Fibroblast of skin of right biceps (primary cell): ENCODE measurements around the gene HACL1.
A peak's percentile ranks its signal among the peaks of the same experiment; 100 is the strongest.

ENCODE experiments used
- DNase-seq: peaks from one replicate; pipeline ENCODE4 v3.0.0-alpha.2; 2013

HACL1 gene

GRCh38 chr3:15601399-15602145 is at the start of gene HACL1, which contains the start of gene BTD:
TSS of gene HACL1 (minus strand) at chr3:15601569. CDS start at chr3:15601463, 106 bp downstream.
TSS of gene BTD (plus strand) at chr3:15601745. CDS start at chr3:15635440, 33,695 bp downstream.
- DNase-seq: peak; percentile 100

DNA sequence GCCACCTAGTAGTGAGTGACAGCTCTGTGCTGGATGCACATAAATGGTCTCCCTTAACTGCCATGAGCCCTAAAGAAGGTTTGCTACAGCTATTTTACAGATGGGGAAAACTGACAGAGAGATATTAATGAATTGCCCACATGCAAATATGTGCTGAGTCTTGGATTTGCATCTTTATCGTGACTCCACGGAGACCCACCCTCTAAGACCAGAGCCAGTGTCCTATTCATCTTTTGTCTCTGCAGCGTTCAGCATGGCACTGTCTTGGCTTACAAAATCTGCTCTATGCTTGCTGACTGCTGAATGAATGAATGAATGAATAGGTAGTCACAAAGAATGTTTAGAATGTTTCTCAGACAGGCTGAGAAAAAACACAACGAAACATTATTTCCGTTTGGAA is 48.5 kb upstream of the HACL1 start:
- DNase-seq: no peak

- DNase-seq: no peak
These were observed 48.0 kb upstream of the HACL1 start for GRCh38 chr3:15649341-15649740.

GRCh38 chr3:15647611-15648167 is 46.3 kb upstream of the HACL1 start:
- peak; percentile 98 for DNase-seq

DNA sequence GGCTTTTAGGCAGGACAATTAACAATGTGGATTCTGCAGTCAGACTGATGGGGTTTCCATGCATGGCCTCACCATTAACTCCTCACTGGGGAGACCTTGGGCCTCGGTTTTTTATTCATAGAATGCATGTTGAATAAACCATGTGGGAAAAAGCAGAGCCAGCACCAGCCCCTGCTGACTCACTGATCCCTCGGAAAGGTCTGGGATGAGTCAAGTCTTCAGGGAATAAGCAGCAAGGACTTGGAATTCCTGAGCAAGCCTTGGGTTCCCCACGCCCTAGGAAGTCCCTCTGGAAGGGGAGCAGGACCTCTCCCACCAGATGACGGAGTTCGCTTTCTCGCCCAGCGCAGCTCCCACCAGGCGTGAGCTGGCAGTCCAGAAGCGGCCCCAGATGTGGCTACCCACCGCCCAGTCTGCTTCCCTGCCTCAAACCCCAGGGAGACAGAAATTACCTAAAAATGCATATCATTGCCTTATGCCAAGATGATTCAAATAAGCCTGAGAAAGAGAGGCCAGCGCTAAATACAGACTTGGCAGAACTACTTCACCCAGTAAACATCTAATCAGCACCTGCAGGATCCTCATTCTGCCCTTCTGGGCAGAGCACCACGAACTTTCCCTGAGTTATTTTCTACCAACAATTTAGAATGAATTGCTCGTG is 45.6 kb upstream of the HACL1 start:
- DNase-seq: peak; percentile 100

DNA sequence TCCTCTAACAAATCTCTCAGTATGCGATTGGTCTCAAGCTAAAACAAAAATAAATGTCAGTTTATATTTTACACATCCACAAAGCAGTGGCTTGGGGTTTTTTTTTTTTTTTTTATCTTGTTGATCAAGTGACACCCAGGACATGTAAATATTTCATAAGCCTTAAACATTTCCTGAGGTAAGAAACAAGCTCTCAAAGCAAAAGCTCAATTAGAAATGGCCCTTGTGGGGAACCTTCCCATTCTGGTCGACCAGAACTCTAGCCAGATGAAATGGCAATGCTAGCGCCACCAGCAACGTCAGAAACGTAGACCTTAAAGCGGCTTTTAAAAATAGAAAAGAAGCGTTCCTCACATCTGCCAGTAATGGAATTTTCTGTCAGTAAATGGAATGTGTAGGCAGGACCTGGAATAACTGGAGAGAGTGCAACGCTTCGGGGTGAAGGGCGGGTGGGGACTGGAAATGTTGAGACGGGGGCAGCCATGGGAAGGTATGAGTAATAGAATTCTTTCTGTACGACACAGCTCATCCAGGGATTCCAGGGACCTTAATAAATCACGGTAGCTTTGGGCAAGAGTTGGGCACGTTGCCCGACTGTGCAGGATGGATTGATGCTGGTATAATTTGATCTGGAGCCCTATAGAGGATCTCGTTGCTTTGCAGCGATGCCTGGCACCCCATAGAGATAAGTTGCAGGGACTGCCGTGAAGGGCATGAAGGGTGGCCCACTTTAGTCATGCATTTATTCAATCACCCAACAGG is 44.6 kb upstream of the HACL1 start:
- DNase-seq: peak; percentile 98

DNA sequence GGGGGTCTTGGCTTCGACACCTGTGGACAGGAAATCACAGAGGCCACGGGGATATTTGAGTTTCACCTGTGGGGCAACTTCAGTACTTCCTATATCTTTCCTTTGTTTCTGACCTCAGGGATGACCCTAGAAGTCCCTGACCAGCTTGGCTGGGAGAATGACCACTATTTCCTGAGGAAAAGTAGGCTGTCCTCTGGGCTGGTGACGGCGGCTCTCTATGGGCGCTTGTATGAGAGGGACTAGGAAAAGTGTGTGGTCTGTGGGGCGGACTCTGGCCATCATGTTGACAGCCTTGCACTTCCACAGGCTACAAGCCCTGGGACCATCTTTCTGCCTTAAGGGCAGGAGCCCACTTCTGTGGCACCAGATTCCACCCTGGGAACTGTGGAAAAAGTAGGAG is 43.9 kb upstream of the HACL1 start:
- no peak for DNase-seq

- DNase-seq: peak; percentile 71
These were observed 37.5 kb upstream of the HACL1 start for GRCh38 chr3:15638891-15639262.

DNA sequence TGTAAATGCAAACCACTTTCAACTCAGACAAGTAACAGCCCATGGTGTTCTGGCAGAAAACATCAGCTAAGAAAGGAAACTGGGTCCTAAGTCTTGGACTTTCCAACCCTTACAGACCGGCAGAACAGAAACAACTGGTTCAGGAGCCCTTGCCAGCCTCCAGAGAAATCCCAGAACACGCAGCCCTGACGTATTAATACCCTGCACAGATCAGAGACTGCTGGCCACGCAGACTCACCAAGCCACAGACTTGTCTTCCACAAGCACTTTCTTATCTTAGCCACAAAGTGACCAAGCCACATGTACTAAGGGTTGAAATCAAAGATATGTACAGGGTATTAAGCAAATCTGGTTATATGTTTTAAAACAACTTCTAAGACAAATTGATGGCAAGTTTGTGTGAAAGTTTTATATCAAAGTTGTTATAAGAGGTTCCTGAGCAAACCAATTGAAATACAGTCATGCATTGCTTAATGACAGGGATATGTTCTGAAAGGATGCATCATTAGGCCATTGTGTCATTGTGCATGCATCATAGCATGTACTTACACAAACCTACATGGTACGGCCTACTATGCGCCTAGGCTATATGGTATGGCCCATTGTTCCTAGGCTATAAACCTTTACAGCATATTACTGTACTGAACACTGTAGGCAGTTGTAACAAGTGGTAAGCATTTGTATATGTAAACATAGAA is 37.0 kb upstream of the HACL1 start:
- DNase-seq: peak; percentile 49

DNA sequence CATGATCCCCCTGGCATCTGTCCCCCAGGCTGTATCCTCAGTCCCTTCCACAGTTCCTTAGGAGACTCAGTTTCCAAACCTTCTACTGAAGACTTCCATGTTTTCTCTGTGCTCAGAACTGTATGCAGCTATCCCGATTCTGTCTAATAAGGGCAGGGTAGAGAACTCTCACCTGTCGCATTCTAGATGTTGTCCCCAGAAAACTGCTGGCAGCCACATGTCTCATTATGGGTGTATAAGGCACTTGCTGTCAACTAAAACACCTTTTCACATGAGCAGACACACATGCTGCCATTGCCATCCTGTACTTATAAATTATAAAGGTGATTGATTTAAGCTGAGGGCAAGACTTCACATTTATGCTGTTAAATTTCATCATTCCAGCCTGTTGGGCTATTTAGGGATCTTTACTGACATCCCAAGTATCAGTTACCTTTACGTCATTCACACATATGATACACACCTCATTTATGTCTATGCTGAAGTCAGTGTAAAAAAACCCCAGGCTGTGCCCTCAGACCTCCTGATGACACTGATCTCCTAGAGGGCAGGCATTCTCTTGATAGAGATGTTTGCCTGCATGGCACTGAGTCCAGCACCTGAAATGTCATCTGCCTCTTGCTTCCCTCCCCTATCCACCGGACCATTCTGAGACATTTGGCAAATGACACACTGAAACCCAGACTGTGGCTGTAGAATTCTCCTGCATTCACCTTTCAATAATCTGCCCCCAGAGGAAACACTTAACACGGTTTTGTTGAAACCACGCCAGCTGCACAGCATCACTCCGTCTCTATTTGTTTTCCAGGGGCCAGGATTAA is 36.0 kb upstream of the HACL1 start:
- peak; percentile 35 for DNase-seq

GRCh38 chr3:15636028-15636709 is 34.8 kb upstream of the HACL1 start:
- peak; percentile 94 for DNase-seq

DNA sequence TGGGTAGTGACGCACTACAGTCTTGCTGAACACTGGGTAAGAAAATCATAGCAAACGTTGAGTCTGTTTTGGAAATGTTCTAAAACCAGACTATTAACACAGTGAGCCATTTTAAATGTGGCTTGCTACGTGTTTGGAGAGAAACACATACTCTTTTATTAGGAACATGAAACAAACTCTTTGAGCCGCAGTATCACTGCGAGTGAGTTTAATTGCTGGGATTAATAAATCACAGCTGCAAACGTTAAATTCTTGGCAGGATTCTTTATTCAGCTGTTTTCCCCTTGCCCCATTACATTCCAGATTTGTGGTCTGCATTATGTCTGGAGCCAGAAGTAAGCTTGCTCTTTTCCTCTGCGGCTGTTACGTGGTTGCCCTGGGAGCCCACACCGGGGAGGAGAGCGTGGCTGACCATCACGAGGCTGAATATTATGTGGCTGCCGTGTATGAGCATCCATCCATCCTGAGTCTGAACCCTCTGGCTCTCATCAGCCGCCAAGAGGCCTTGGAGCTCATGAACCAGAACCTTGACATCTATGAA is 33.8 kb upstream of the HACL1 start:
- peak; percentile 91 for DNase-seq

DNA sequence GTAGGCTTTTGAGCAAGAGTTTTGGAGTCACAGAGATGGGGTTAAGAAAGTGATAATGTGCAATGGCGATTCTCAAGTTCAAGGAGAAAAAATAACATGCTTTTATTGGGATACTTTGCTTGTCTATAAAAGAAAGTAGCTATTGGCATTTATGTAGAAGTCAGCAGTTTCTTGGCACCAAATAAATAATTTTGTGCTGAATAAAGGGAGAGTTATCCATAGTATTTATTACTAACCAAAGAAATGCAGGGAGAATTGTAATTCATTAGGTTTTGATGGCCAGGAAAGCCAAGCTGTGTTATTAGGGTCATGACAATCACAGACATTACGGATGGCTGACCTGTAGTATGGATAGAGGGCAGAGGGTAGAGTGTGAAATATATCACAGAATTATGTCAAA is 33.3 kb upstream of the HACL1 start:
- DNase-seq: peak; percentile 26

DNA sequence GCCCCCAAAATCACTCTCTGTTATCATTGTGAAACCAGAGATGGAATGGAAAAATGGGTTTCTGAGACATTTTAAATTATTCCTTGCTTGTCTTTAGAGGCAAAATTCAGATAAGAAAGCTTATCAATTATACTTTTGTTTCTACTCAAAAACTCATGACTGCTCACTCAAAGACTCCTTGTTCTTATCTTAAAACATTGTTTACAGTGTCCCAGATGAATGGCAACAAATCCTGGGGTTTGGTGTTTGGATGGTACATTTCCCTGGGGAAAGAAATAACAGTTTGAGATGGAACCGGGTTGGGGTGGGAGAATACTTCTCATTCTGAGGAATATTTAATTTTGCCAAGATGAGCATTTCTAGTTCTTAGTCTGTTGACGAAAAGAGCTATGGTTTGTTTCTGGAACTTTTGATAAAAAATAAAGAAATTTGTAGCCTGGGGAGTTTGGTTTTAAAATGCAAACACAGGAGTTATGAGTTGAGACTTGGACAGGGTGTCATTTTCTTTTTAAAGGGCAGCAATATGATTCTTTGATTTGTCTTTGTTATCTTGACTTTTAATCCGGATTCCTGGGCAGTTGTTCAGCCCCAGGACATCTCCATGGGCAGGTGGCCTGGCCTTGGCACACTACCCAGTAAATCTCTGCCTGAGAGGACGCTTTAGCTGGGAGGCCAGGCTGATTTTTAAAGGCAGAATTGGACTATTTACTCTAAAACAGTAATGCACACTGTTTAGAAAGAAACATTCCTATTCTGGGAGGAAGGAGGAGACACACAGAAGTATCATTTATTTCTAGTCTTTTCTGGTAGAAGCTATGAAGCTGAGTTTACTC is 32.6 kb upstream of the HACL1 start:
- no peak for DNase-seq

DNA sequence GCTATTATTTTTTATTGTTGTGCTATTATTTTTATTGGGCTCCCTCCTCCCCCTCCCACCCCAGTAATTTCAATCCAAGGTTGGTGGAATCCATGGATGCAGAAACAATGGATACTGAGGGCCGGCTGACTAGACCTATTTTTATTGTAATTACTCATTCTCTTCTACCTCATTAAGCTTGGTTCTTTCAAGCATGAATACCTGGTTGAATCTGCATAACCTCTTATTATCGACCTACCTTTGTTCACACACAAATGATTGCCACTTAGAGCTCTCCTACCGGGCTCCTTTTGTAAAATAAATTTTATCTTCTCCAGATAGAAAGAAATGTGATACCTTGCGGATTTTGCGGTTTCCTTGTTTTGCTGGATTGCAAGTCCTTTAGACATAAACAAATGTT is 31.8 kb upstream of the HACL1 start:
- no peak for DNase-seq

DNA sequence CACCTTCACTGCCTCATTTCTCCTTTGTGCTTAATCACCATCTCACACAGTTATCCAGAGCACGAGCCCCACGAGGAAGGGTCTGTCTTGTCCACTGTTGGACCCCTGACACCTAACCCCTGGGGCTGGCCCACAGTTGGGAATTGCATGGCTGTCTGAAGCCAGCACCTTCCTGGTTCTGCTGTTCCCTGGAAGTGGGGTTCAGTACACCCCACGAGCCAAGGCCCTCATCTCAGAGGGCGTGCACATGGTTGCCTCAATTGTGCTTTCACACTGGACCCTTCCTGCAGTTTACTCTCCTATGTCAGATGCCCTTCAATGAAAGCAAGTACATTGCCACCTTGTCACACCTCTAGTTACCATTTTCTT is 30.8 kb upstream of the HACL1 start:
- DNase-seq: no peak

DNA sequence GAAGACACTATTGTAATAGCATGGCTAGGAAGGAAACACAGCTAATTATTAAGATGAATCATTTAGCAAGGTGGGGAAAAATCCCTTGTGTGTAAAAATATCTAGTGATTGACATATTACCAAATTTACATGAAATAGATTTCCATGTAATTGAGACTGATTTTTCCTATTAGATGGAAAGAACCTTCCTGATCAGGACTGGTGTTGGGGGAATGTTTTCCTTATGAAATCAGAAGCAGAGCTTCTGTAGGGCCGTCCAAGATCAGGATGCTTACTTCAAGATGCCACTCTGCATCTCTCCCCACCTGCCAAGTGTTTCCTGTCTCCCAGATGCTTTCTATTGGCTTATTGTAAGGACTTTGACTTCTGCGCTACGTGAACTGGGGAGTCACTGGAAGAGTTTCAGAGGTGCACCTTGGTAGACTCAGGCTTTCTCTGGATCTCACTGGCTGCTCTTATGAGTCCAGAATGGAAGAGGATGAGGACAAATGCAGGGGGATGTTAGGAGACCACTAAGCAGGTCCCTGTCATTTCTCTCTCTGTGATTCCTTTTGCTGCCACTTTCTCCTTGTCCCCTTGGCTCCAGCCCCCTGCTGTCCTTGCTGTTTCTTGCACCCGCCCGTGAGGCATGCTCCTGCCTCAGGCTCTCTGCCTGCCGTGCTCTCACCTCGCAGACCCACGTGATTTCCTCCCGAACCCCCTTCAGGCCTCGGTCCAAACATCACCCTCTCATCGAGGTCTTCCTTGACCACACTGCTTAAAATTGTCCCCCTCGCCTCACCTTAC is 30.2 kb upstream of the HACL1 start:
- peak; percentile 20 for DNase-seq

- peak; percentile 94 for DNase-seq
These were observed 29.4 kb upstream of the HACL1 start for GRCh38 chr3:15630646-15631350.
